ENCODE measurements around the gene EMC8.

EMC8 gene

GRCh38 chr16:85829751-85830445 is 30.6 kb upstream of the EMC8 start:
- no peak for TF ChIP-seq CTCF (IDR thresholded peaks at IDR 0.05; ENCODE audit: control insufficient read depth, insufficient read depth, low read depth, low read length, missing control alignments)
- DNase-seq (ENCODE audit: low read depth) = no peak

GRCh38 chr16:85829171-85829719 is 29.9 kb upstream of the EMC8 start:
- H3K4me3 ChIP-seq (ENCODE audit: control insufficient read depth, low read depth, low read length) = no peak overlapping the region
- no peak for TF ChIP-seq CTCF (IDR thresholded peaks at IDR 0.05; ENCODE audit: control insufficient read depth, insufficient read depth, low read depth, low read length, missing control alignments)
- DNase-seq (ENCODE audit: low read depth) = no peak

More at GRCh38 chr16:85829751-85830445, 30.6 kb upstream of the EMC8 start:
- H3K4me3 ChIP-seq (ENCODE audit: control insufficient read depth, low read depth, low read length) = no peak overlapping the region

- H3K4me3 ChIP-seq (ENCODE audit: control insufficient read depth, low read depth, low read length) = no peak overlapping the region
- TF ChIP-seq CTCF (IDR thresholded peaks at IDR 0.05; ENCODE audit: control insufficient read depth, insufficient read depth, low read depth, low read length, missing control alignments) = no peak
- no peak for DNase-seq (ENCODE audit: low read depth)
Observed at GRCh38 chr16:85828166-85828565, 28.8 kb upstream of the EMC8 start.

- H3K4me3 ChIP-seq (ENCODE audit: control insufficient read depth, low read depth, low read length) = no peak overlapping the region
- no peak for TF ChIP-seq CTCF (IDR thresholded peaks at IDR 0.05; ENCODE audit: control insufficient read depth, insufficient read depth, low read depth, low read length, missing control alignments)
- no peak for DNase-seq (ENCODE audit: low read depth)
Observed at GRCh38 chr16:85826686-85827247, 27.4 kb upstream of the EMC8 start.

GRCh38 chr16:85825326-85825725 is 26.0 kb upstream of the EMC8 start:
- no peak for DNase-seq (ENCODE audit: low read depth)
- H3K4me3 ChIP-seq (ENCODE audit: control insufficient read depth, low read depth, low read length) = no peak overlapping the region
- no peak for TF ChIP-seq CTCF (IDR thresholded peaks at IDR 0.05; ENCODE audit: control insufficient read depth, insufficient read depth, low read depth, low read length, missing control alignments)

GRCh38 chr16:85824161-85825135 is 25.1 kb upstream of the EMC8 start:
- H3K4me3 ChIP-seq (ENCODE audit: control insufficient read depth, low read depth, low read length) = no peak overlapping the region
- DNase-seq (ENCODE audit: low read depth) = no peak
- no peak for TF ChIP-seq CTCF (IDR thresholded peaks at IDR 0.05; ENCODE audit: control insufficient read depth, insufficient read depth, low read depth, low read length, missing control alignments)
